ENCODE measurements around the gene LMOD3. TPM values are rescaled to one million over a fixed set of nuclear protein-coding genes. Genes with fewer than 3 reads are reported as not detected.
A peak's percentile ranks its signal among the peaks of the same experiment; 100 is the strongest.

The LMOD3 gene
- total RNA-seq, 2 donors from 2014 or later, result not detected

- peak; percentile 60 for ATAC-seq (replicated peaks)
- H3K4me1 Mint-ChIP-seq, result peaks cover 66% of the 10 kb centered on the region
- H3K9me3 Mint-ChIP-seq, result no peaks in the 10 kb centered on the region
- H3K27ac Mint-ChIP-seq, result peak overlapping the region; percentile 96
- H3K27me3 Mint-ChIP-seq, result no peaks in the 10 kb centered on the region
- H3K36me3 Mint-ChIP-seq (ENCODE audit: low read depth), result peaks cover 98% of the 10 kb centered on the region
- H3K4me3 Mint-ChIP-seq, result peak overlapping the region; percentile 90
These were observed 30.3 kb downstream of the LMOD3 start for GRCh38 chr3:69092030-69092516.

- no peaks in the 10 kb centered on the region for H3K27me3 Mint-ChIP-seq
- H3K4me1 Mint-ChIP-seq, result peaks cover 65% of the 10 kb centered on the region
- ATAC-seq (replicated peaks), result no peak
- peak overlapping the region; percentile 96 for H3K27ac Mint-ChIP-seq
- peak overlapping the region; percentile 90 for H3K4me3 Mint-ChIP-seq
- H3K36me3 Mint-ChIP-seq (ENCODE audit: low read depth), result peaks cover 97% of the 10 kb centered on the region
- H3K9me3 Mint-ChIP-seq, result no peaks in the 10 kb centered on the region
These were observed 30.9 kb downstream of the LMOD3 start for GRCh38 chr3:69091389-69092029.

GRCh38 chr3:69090021-69090420 lies 32.4 kb downstream of the LMOD3 start:
- peaks cover 97% of the 10 kb centered on the region for H3K36me3 Mint-ChIP-seq (ENCODE audit: low read depth)
- no peaks in the 10 kb centered on the region for H3K9me3 Mint-ChIP-seq
- ATAC-seq (replicated peaks), result no peak
- H3K4me1 Mint-ChIP-seq, result peaks cover 55% of the 10 kb centered on the region
- peak overlapping the region; percentile 90 for H3K4me3 Mint-ChIP-seq
- H3K27ac Mint-ChIP-seq, result peak overlapping the region; percentile 96
- H3K27me3 Mint-ChIP-seq, result no peaks in the 10 kb centered on the region

- H3K4me1 Mint-ChIP-seq, result peaks cover 53% of the 10 kb centered on the region
- H3K4me3 Mint-ChIP-seq, result peak overlapping the region; percentile 90
- H3K9me3 Mint-ChIP-seq, result no peaks in the 10 kb centered on the region
- H3K36me3 Mint-ChIP-seq (ENCODE audit: low read depth), result peaks cover 84% of the 10 kb centered on the region
- peak; percentile 33 for ATAC-seq (replicated peaks)
- H3K27me3 Mint-ChIP-seq, result no peaks in the 10 kb centered on the region
- peak overlapping the region; percentile 96 for H3K27ac Mint-ChIP-seq
These were observed 34.3 kb downstream of the LMOD3 start for GRCh38 chr3:69088063-69088462.

- Mint-ChIP-seq H3K4me1 (peaks cover 49% of the 10 kb centered on the region), H3K36me3 (ENCODE audit: low read depth) (peaks cover 76% of the 10 kb centered on the region), H3K27ac (peak overlapping the region; percentile 96), H3K9me3 (no peaks in the 10 kb centered on the region), H3K4me3 (peak overlapping the region; percentile 90), H3K27me3 (no peaks in the 10 kb centered on the region)
- no peak for ATAC-seq (replicated peaks)
These were observed 35.2 kb downstream of the LMOD3 start for GRCh38 chr3:69087030-69087791.

GRCh38 chr3:69085833-69086722 lies 36.3 kb downstream of the LMOD3 start:
- ATAC-seq (replicated peaks), result peak; percentile 48
- Mint-ChIP-seq H3K36me3 (ENCODE audit: low read depth) (peaks cover 66% of the 10 kb centered on the region), H3K4me3 (peak overlapping the region; percentile 90), H3K27me3 (no peaks in the 10 kb centered on the region), H3K9me3 (no peaks in the 10 kb centered on the region), H3K27ac (peak overlapping the region; percentile 96), H3K4me1 (peaks cover 48% of the 10 kb centered on the region)

- no peak for ATAC-seq (replicated peaks)
- H3K36me3 Mint-ChIP-seq (ENCODE audit: low read depth), result peaks cover 58% of the 10 kb centered on the region
- no peaks in the 10 kb centered on the region for H3K9me3 Mint-ChIP-seq
- no peaks in the 10 kb centered on the region for H3K27me3 Mint-ChIP-seq
- peak overlapping the region; percentile 90 for H3K4me3 Mint-ChIP-seq
- peak overlapping the region; percentile 96 for H3K27ac Mint-ChIP-seq
- H3K4me1 Mint-ChIP-seq, result peaks cover 44% of the 10 kb centered on the region
These were observed 37.1 kb downstream of the LMOD3 start for GRCh38 chr3:69085168-69085832.

- Mint-ChIP-seq H3K36me3 (ENCODE audit: low read depth) (peaks cover 51% of the 10 kb centered on the region), H3K9me3 (no peaks in the 10 kb centered on the region), H3K27me3 (no peaks in the 10 kb centered on the region), H3K27ac (peak within 1 kb of the TSS; percentile 96), H3K4me1 (peaks cover 37% of the 10 kb centered on the region), H3K4me3 (peak within 1 kb of the TSS; percentile 90)
- ATAC-seq (replicated peaks), result peak; percentile 43
These were observed 37.8 kb downstream of the LMOD3 start, which contains the start of gene ARL6IP5 for GRCh38 chr3:69084326-69085167. TSS of gene ARL6IP5 (plus strand) at chr3:69084937. CDS start at chr3:69085048, 111 bp downstream.

- Mint-ChIP-seq H3K4me1 (peaks cover 30% of the 10 kb centered on the region), H3K36me3 (ENCODE audit: low read depth) (peaks cover 49% of the 10 kb centered on the region), H3K9me3 (no peaks in the 10 kb centered on the region), H3K4me3 (peak overlapping the region; percentile 90), H3K27me3 (no peaks in the 10 kb centered on the region), H3K27ac (peak overlapping the region; percentile 96)
- peak; percentile 70 for ATAC-seq (replicated peaks)
These were observed 39.6 kb downstream of the LMOD3 start for GRCh38 chr3:69082805-69083204.

GRCh38 chr3:69082361-69082760 lies 40.0 kb downstream of the LMOD3 start:
- no peaks in the 10 kb centered on the region for H3K27me3 Mint-ChIP-seq
- peaks cover 49% of the 10 kb centered on the region for H3K36me3 Mint-ChIP-seq (ENCODE audit: low read depth)
- H3K9me3 Mint-ChIP-seq, result no peaks in the 10 kb centered on the region
- H3K27ac Mint-ChIP-seq, result peak overlapping the region; percentile 96
- ATAC-seq (replicated peaks), result no peak
- peak overlapping the region; percentile 90 for H3K4me3 Mint-ChIP-seq
- H3K4me1 Mint-ChIP-seq, result peaks cover 31% of the 10 kb centered on the region

- Mint-ChIP-seq H3K4me3 (peak overlapping the region; percentile 90), H3K36me3 (ENCODE audit: low read depth) (peaks cover 50% of the 10 kb centered on the region), H3K27ac (peak overlapping the region; percentile 96), H3K9me3 (no peaks in the 10 kb centered on the region), H3K27me3 (no peaks in the 10 kb centered on the region), H3K4me1 (peaks cover 35% of the 10 kb centered on the region)
- ATAC-seq (replicated peaks), result no peak
These were observed 40.7 kb downstream of the LMOD3 start for GRCh38 chr3:69081583-69082262.

GRCh38 chr3:69080233-69080920 lies 42.0 kb downstream of the LMOD3 start, which contains the start of gene UBA3:
TSS of gene UBA3 (minus strand) at chr3:69080365. CDS start at chr3:69080353, 12 bp downstream.
- Mint-ChIP-seq H3K36me3 (ENCODE audit: low read depth) (peaks cover 51% of the 10 kb centered on the region), H3K4me1 (peaks cover 35% of the 10 kb centered on the region), H3K27ac (peak within 1 kb of the TSS; percentile 96), H3K4me3 (peak within 1 kb of the TSS; percentile 90), H3K27me3 (no peaks in the 10 kb centered on the region), H3K9me3 (no peaks in the 10 kb centered on the region)
- ATAC-seq (replicated peaks), result peak; percentile 54
